LNCaP clone FGC (cell line): Measurements from ENCODE around the gene HSD17B8.

Experiments used
- DNase-seq: peaks from one replicate; pipeline ENCODE4 v3.0.0-alpha.2; 2011; ENCODE audit warnings: low read depth
- H3K4me3 ChIP-seq: 2 replicates; pipeline ENCODE4 v1.5.1; 2011; ENCODE audit warnings: mild to moderate bottlenecking, low read depth, low read length, control low read depth
- TF ChIP-seq, protein P1 (sequence below): IDR thresholded peaks from 2 replicates; pipeline ENCODE4 v1.5.1; 2012; ENCODE audit warnings: mild to moderate bottlenecking; ENCODE audit not compliant: control insufficient read depth, insufficient read depth; ENCODE audit errors: extremely low read depth

The HSD17B8 gene

DNA sequence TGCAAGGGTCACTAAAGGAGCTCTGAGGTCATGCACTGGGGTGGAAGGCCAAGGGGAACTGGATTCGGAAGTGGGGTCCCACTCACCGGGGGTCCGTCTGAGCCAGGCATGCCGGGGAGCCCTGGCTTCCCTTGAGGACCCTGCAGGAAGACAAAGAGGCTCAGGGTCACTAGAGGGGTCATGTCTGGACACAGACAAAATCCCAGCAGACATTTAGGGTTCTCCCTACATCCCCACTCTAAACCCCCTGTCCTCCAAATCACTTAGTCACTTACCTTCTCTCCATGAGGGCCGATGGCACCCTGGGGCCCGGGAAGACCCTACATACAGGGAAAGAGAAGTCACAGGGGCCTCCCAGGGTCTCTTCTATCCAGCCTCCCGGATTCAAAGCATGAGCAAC is 27.5 kb upstream of the HSD17B8 start:
- H3K4me3 ChIP-seq: no peak overlapping the region
- TF ChIP-seq, protein P1, sequence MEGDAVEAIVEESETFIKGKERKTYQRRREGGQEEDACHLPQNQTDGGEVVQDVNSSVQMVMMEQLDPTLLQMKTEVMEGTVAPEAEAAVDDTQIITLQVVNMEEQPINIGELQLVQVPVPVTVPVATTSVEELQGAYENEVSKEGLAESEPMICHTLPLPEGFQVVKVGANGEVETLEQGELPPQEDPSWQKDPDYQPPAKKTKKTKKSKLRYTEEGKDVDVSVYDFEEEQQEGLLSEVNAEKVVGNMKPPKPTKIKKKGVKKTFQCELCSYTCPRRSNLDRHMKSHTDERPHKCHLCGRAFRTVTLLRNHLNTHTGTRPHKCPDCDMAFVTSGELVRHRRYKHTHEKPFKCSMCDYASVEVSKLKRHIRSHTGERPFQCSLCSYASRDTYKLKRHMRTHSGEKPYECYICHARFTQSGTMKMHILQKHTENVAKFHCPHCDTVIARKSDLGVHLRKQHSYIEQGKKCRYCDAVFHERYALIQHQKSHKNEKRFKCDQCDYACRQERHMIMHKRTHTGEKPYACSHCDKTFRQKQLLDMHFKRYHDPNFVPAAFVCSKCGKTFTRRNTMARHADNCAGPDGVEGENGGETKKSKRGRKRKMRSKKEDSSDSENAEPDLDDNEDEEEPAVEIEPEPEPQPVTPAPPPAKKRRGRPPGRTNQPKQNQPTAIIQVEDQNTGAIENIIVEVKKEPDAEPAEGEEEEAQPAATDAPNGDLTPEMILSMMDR: no peak
- no peak for DNase-seq

DNA sequence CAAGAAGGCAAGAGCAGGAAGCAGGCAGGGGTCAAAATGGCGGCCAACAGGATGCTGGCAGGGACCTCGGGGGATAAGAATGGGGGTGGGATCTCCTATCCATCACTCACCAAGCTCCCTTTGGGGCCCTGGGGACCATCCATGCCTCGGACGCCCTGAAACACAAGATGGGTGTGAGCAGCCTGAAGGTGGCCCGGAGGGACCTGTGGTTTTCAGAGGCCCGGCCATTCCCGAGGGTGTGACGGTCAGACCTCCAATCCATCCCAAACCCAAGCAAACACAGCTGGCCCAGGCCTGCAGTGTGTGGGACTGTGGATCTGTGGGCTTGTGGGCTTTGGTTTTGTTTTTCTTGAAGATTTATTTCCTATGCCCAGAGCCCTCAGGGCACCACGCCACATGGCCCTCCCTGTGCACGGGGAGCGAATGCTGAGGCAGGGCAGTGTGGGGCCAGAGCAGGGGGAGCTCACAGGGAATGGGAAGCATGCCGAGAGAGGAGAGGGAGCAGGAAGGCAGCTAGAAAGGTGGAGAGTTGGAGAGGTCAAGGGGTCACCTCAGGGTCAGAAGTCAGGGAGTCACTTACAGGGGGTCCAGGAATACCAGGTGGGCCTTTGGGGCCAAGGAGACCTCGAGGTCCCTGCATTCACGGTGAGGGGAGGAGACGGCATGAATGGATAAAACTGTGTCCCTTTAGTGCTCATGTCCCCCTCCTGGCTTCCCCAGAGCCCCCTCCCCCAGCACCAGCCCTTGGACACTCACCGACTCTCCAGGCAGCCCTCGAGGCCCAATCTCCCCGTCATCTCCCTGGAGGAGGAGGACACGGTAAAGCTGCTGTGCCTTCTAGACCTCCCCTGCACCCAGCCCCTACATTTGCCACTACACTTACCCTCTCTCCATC is 26.7 kb upstream of the HSD17B8 start:
- no peak overlapping the region for H3K4me3 ChIP-seq
- TF ChIP-seq, protein P1: no peak
- no peak for DNase-seq

DNA sequence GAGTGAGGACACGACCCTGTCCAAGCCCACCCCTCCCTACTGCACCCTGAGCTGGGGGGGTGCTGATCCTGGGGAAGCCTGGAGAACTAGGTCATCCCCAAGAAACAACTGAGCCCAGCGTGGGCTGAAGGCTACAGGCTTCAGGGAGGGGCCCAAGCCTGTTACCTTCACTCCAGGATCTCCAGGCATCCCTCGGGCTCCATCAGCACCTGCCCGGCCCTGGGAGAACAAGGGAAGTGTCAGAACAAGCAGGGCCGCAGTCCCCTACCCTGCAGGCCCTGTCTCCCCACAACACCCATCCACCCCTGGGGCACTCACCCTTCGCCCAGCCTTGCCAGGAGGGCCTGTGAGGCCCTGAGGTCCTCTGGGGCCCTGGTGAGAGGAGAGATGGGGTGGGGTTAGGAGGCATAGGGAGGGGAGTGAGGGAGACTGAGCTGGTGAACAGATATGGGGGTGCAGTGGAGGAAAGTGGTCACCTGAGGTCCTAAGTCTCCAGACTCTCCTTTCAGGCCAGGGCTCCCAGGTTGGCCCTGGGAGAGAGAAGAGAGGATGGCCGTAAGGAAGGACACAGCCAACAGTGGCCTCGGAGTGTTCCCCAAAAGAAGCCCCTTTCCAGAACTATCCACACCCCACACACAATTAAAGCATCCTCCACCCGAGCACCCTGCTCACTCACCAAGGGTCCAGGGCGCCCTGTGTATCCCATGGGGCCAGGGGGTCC is 25.5 kb upstream of the HSD17B8 start:
- no peak overlapping the region for H3K4me3 ChIP-seq
- DNase-seq: no peak
- TF ChIP-seq, protein P1: no peak

DNA sequence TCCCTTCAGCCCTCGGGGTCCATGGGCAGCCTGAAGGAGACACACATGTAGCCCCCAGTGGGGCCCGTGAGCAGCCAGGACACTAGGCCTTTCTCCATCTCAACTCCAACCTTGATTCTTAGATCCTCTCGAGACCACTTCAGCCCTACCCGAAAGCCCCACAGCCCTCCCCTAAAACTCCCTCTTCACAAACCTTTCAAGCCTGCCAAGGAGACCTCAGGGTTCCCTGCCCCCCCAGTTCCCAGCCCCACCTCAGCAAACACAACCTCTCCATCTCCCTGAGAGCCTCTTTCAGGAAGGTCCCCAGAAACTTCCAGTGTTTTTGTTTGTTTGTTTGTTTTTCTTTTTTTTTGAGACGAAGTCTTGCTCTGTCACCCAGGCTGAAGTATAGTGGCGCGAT is 23.3 kb upstream of the HSD17B8 start:
- no peak overlapping the region for H3K4me3 ChIP-seq
- DNase-seq: no peak
- TF ChIP-seq, protein P1: no peak

DNA sequence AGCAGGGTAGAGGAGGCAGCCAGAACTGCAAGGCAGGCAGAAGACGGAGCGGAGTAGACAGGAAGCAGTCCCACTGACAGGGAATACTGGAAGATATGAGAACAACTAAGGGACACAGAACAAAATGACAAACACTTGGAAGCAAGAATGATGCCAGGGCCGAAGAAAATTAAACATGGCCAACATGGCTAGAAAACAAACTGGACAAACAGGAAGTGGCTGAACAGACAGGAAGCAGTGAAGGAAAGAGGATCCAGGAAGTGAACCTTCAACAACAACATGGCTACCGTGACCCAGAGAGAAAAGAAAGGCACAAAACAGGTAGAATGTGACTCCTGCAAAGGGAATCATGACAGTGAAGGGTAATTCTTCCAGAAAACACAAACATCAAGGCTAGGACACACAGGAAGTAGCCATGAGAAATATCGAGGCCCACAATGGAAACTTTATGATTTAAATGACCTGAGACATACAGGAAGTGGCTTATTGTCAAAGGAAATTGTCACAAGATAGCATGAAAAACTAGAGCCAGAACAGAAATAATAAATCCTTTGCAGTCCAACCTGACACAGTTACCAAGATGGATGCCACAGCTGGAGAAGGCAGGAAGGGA is 21.3 kb upstream of the HSD17B8 start:
- DNase-seq: no peak
- TF ChIP-seq, protein P1: no peak
- H3K4me3 ChIP-seq: no peak overlapping the region

DNA sequence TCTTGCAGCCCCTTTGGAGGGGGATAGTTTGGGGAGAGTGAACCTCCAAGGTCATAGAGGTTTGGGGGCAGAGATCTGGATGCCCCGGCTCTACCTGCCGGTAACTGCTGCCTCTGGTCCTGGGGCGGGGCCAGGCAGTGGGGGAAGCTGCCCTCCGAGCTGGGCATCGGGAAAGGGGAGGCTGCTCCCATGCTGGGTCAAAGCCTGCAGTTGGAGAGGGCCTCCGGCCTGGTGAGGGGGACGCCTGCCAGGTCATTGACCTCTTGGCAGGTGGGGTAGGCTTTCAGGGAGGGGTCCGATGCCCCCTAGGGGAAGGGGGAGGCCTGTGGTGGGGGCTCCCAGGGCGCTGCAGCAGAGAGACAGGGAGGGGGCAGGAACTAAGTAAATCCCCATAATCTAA is 19.3 kb upstream of the HSD17B8 start:
- TF ChIP-seq, protein P1: no peak
- no peak for DNase-seq
- H3K4me3 ChIP-seq: no peak overlapping the region
